Activated T-cell treated with anti-CD3 and anti-CD28 coated beads for 48 hours (primary cell): ENCODE data around the gene SNTA1.
"Not testable (repeated sequence)": the region's sequence is repeated elsewhere in the genome, so short reads cannot be mapped to it uniquely, and the experiment has no call there.

Experiments
- DNase-seq: peaks from one replicate; pipeline ENCODE4 v3.0.0-alpha.2; 2020; ENCODE audit warnings: low read depth

The SNTA1 gene

DNA sequence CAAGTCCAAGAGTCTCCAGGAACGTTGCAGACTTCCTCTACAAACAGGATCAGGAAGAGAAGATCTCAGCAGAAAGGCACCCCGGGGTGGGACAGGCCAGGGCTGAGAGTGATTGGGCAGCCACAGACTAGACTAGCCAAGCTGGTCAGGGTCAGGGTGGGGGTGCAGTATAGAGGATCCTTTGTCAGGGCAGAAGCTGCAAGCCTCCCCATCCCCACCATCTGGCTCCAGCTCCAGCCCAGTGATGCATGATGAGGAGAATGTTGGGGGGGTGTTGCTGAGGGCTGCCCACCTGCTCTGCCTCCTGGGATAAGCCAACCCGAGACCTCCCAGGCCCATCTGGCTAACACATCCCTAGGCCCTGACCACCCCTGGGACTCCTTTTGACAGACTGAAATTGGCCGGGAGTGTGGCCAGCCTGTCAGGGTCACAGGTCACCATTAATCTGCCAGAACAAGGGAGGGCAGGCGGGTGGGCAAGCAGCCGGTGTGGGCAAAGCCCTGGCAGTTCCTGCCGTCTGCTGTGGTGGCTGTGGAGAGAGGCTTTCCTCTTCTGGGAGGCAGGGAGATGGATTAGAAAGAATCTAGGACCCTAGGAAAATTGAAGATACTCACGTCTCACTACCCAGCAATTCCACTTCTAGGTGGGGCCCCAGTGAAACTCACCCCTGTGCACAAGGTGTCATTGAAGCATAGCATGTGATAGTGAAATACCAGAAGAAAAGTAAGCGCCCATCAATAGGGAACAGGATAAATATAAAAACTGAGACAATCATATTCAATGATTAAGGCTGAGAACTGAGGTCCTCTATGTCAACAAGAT, 22.1 kb upstream of the SNTA1 start:
- DNase-seq, result no peak

DNA sequence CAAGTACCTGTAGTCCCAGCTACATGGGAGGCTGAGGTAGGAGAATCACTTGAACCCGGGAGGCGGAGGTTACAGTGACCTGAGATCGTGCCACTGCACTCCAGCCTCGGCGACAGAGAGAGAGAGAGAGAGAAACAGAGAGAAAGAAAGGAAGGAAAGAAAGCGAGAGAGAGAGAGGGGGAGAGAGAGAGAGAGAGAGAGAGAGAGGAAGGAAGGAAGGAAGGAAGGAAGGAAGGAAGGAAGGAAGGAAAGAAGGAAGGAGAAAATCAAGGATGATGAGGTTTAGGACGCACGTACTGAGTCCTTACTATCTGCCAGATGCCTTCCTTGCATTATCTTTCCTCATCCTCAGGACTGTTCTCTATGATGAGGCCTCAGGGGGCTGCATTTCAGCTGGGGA, 21.2 kb upstream of the SNTA1 start:
- not testable (repeated sequence) for DNase-seq

DNA sequence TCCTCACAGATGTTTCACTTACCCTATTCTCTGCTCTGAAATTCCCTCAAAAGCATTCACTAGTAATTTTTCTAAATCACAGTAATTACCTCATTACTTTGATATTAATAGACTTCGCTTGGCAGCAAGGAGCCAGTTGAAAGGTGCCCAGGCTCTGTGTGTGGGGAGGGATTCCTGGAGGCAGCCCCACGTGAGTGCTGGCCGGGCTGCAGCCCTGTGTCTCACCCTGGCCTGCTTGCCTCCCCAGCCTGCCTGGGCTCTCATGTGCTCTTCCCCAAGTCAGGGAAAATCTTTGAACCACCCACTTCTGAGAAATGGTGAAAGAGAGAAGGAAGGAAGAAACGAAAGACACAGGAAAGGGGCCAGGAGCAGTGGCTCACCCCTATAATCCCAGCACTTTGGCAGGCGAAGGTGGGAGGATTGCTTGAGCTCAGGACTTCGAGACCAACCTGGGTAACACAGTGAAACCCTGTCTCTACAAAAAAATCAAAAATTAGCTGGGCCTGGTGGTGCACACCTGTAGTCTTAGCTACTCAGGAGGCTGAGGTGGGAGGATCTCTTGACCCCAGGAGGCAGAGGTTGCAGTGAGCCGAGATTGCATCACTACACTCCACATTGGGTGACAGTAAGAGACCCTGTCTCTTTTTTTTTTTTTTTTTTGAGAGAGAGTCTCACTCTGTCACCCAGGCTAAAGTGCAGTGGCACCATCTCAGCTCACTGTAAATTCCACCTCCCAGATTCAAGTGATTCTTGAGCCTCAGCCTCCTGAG, 20.0 kb upstream of the SNTA1 start:
- no peak for DNase-seq

DNA sequence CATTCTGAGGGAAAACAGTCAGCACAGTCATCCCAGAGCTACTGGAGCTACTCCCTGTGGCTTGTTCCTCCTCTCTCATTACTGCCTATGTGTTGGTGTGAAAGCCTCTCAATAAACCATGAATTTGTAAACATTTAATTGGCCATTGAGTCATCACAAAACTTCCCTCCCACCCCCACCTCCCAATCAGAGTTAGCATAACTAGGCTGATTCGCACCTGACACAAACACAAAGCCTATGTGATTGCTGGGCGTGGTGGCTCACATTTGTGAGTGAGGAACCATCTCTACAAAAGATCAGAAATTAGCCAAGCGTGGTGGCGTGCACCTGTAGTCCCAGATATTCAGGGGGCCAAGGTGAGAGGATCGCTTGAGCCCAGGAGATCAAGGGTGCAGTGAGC, 17.1 kb upstream of the SNTA1 start:
- DNase-seq, result no peak

DNA sequence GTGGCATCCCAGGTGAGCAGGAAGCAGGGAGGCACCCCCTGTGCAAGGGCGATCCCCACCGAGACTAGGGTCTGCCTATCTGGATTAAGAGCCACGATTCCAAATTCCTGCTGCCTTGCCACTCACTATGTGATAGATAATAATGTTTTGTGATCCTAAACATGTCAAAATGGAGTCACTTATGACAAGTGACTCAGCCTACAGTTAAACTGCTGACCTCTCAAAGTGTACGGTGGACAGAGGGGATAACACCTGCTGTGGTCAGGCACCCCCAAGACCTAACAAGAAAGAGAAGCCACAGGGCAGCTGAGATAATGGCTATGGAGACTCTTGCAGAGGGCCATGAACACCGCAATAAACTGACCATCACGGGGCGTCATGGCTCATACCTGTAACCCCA, 16.0 kb upstream of the SNTA1 start:
- no peak for DNase-seq

DNA sequence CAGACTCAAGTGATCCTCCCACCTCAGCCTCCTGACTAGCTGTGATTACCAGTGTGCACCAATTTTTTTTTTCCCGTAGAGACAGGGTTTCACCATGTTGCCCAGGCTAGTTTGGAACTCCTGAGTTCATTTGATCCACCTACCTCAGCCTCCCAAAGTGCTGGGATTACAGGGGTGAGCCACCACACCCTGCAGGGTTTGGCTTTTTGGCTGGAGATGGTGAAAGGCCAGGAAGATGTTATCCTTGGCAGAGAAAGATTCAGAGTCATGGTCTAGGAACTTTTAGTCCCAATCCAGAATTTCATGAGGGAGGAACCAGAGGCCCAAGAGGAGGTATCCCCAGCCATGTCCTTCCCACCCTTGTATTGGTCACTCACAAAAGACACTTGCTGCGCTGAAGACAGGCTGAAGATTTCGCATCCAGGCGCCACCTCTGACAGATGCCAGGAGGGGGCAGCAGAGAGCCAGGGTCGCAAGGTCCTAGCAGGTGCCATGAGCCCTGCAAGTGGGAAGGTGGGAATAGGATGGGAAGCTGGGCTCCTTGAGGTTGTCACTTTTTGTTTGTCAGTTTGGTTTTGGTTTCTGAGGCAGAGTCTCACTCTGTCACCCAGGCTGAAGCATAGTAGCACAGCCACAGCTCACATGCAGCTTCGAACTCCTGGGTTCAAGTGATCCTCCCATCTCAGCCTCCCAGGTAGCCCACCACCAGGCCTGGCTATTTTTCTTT, 13.5 kb upstream of the SNTA1 start:
- peak; percentile 75 for DNase-seq

DNA sequence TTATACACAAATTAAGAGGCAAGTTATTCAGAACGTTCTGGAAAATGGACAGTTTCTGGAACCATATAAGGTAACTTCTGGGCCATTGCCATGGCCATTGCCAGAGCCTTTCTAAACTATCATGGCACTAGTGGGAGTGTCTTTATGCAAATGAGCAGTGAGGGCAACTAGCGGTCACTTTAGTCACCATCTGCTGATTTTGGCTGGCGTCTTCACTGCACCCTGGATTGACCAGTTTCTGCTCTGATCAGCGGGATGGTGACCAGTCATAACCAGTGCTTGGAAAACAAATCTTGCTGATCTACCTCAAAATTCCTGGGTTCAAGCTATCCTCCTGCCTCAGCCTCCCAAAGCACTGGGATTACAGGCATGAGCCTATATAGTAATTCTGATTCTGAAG, 7.3 kb upstream of the SNTA1 start:
- DNase-seq, result no peak

DNA sequence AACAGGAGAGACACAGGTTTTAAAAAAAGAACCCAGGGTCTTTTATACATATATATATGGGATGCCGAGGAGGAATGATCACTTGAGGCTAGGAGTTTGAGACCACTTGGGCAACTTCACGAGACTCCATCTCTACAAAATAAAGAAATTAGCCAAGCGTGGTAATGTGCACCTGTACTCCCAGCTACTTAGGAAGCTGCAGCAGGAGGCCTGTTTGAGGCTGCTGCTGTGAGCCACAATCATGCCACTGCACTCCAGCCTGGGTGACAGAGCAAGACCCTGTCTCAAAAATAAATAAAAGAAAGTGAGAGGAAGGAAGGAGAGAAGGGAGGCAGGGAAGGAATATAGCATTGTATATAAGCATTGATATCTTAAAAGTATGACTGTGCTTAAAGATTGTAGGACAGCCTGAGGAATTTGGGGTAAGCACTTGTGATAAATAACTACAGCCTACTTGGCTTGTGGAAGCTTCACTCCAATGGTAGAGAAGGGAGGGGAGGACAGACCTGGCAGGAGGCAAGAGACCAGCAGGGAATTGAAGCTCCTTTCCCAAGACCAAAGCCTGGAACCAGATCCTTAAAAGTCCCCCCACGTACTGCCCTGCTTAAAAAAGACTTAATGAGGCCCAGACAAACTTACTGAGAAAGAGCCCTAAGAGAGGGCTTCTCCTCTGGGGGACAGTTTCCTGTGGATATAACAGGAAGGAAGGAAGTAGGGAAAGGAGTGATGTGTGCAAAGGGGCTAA, 2.5 kb upstream of the SNTA1 start:
- no peak for DNase-seq

DNA sequence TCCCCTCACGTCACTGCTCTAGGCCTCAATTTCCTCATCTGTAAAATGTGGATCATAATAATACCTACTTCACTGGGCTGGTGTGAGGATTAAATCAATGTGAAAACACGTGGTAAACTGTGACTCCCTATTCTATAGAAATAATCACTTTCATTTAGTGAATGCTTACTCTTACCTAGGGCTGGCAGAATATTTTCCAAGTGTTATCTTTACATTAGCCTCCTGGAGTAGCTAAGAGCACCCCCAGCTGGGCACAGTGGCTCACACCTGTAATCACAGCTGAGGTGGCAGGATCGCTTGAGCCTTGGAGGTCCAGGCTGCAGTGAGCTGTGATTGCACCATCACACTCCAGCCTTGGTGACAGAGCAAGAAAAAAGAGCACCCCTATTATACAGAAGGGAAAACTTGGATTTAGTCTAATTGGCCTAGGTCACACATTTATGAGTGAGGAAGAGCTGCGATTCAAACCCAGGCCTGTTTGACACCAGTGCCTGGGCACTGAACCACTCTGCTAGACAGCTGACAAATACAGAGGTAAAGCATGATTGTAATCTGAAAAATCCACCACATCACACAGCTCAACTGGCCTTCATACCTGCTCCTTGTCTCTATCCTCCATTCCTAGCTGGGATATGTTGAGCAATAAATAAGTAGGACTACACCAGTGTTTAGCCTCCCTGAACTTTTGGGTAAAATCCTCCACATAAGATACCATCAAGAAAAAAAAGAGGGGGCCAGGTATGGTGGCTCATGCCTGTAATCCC, 1.4 kb upstream of the SNTA1 start:
- DNase-seq, result peak; percentile 27

DNA sequence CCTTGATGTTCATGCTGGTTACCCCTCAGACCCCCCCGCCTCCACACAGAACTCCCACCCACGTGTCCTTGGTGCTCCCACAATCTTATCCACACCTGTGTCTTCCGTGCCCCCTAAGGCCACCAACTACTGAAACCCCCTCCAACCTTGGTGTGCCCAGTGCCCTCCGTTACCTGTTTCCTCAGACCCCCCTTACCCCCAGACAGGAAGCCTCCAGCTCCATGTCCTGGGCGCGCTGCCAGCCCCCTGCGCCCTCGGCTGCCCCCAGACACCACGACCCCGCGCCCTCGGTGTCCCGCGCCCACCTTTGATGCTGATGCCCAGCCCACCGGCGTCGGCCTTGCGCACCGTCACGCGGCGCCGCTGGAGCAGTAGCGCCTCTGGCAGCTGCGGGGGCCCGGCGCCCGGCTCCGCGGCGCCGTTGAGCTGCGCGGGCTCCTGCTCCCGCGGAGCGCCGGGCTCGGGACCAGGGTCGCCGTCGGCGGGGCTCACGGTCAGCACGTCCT, 504 bp downstream of the SNTA1 start:
- DNase-seq, result peak; percentile 31

DNA sequence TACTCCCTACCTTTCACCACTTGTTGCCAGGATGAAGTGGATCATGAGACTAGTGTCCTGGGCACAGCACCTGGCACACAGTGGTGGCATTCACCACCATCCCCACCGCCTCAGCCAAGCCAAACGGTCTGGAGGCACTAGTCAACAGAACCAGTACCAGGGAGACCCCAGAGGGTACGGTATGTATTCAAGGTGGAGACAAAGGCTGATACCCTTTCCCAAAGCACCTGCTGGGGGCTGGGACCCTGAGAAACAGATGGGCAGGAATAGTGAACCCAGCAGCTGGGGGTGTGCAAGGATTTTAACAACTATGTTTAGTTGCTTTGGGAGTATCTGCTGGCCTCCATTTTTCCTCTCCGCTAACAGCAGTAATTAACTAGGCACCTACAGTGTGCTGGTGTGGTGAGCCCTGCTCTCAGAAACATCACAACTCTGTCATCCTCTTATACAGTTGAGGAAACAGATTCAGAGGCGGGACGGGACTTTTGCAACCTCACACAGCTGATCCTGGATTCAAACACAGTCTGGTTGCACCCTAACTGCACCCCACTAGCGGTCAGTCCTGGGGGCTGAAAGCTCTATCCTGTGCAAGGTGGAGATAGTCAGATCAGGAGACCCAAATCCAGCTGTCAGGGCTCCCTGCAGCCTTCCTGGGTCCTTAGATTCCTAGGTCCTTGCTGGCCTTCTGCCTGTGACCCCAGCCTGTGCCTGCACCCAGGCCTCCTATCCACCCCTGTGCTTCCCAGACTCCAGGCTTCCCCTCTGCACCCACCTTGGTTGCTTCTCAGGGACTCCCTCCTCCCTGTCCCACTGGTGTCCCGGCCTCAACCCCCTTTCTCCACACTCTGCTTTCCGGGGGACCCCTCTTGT, 1.2 kb downstream of the SNTA1 start:
- DNase-seq, result no peak

DNA sequence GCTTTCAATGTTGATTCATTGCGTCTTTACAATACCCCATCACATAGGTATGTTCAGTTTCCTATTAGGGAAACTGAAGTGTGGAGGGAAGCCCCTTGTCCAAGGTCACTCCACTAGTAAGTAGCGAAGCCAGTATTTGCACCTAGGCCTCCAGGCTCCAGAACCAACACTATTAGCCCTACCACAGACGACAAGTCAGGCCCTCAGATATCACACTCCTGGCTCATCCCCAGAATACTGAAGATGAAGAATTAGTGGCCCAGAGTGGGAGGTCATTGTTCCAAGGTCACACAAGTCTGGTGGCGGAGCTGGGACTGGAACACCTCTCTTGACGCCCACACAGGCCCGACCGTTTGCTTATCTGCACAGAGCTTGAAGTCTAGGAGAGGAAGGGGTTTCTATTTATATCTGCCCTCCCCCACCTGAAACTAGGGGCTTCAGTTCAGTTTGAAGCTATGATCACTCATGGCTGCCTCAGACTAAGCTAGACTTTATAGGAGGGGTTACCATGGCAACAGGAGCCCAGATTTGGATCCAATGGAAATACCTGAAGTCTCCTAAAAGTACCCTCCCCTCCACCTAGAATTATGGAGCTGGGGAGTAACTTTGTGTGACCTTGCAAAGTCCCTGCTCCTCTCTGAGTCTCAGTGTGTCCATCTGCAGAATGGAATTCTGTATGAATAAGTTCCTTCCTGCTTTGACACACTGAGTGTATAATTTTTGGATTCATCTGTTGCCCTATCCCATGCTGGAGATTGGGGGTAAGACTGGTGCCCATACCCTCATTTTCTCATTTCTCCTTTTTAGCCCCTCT, 2.2 kb downstream of the SNTA1 start:
- DNase-seq, result no peak

DNA sequence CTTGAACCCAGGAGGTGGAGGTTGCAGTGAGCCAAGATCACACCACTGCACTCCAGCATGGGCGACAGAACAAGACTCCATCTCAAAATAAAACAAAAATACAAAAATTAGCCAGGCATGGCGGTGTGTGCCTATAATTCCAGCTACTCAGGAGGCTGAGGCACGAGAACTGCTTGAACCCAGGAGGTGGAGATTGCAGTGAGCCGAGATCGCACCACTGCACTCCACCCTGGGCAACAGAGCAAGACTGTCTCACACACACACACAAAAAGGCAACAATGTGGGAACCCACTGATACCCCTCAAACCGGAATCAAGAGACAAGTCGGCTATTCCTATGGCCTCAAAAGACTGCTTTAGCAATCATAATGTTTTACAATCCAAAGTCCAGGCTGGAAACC, 3.0 kb downstream of the SNTA1 start:
- not testable (repeated sequence) for DNase-seq

DNA sequence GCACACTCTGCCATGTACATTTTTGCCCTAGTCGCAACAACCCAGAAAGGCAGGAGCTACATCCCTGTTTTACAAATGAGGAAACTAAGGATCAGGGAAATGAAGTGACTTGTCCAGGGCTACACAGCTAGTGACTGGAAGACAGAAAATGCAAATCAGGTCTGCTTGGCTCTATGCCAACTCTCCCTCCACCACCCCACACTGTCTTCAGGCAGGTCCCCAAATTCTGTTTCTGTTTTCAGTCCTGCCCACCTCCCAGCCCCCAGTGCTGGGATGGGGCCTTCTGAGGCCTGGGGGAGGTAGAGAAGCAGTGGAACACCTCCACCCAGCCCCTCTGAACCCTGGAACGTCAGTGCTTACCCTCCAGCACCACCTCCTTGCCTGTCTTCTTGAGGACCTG, 5.1 kb downstream of the SNTA1 start:
- no peak for DNase-seq

DNA sequence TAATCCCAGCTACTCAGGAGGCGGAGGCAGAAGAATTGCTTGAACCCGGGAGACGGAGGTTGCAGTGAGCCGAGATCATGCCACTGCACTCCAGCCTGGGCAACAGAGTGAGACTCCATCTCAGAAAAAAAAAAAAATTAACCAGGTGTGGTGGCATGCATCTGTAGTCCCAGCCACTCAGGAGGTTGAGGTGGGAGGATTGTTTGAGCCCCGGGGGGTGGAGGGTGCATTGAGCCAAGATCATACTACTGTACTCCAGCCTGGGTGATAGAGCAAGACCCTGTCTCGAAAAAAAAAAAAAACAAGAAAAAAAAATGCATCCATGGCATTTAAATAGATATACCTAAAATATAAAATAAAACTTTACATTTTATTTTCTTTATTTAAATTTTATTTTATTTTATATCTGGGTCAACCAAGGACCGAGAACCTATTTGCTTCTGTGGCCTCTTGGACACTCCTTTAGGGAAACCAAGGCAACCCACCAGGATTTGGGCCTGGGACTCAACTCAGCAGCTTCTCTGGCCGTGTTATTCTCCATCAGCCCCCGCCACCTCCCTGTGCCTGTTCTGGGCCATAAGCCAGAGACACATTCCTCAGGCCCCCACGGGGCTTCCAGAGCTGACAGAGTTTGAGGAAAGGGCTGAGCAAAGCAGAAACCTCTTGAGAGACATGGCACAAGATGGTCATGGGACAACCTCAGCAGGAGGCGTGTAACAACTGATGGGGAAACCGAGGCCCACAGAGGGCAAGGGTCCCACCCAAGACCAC, 6.2 kb downstream of the SNTA1 start:
- no peak for DNase-seq

DNA sequence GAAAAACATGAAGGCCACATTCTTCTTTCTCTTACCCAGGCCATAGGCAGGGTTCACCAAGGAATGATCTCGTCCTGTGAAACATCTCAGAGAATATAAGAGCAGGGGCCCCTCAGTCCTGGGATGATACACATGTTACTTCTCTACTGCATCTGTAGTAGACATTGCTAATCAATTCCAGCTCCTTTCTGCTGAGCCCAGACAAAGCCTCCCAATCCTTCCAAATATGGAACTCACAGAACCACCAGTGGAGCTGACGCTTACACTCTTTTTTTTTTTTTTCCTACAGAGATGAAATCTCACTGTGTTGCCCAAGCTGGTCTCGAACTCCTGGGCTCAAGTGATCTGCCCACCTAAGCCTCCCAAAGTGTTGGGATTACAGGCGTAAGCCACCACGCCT, 9.1 kb downstream of the SNTA1 start:
- no peak for DNase-seq

DNA sequence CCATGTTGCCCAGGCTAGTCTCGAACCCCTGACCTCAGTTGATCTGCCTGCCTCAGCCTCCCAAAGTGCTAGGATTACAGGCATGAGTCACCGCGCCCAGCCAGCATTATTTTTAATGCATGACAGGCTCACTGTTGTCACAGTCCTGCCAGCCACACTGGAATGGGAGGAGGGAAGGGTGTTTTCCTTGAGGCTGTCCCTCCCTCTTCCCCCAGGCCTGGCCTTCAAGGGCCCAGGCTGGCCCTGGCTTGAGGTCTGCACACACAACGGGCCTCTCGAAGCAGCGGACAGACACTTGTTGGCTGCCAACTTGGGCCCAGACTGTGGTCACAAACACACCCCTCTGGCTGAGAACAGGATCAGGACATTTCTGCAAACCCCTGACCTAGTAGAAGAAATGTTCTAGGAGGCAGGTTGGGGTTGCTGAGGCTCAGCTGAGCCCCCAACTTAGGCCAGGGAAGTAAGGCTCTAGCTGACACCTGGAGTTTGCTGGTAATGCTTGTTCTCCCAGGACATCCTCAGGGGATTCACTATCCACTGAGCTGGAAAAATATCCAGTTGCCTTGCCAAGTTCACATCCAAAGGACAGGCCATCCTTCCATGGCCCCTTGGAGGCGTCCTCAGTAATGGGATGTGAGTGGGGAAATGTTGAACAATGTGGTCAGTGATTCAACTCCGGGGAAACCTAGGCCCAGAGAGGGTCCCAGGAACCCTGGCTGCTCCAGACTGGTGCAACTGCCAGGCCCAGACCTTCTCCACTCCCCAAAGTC, 9.9 kb downstream of the SNTA1 start:
- DNase-seq, result no peak
